ENCODE results near the gene MPG.

The MPG gene

GRCh38 chr16:129075-129474, 51.0 kb downstream of the MPG start:
- no peaks in the 10 kb centered on the region for H3K4me1 ChIP-seq (ENCODE audit: insufficient read depth, low read length)
- peaks cover 2% of the 10 kb centered on the region for H3K9me3 ChIP-seq (ENCODE audit: low read length)
- H3K4me3 ChIP-seq (ENCODE audit: low read length), result no peak overlapping the region
- no peak overlapping the region for H2AFZ ChIP-seq (ENCODE audit: low read depth, low read length)
- no peaks in the 10 kb centered on the region for H3K27me3 ChIP-seq (ENCODE audit: insufficient read depth, low read length)
- H3K36me3 ChIP-seq (ENCODE audit: insufficient read depth, low read length), result no peaks in the 10 kb centered on the region

- Histone ChIP-seq H3K9me3 (ENCODE audit: low read length) (peaks cover 2% of the 10 kb centered on the region), H3K27me3 (ENCODE audit: insufficient read depth, low read length) (no peaks in the 10 kb centered on the region), H3K36me3 (ENCODE audit: insufficient read depth, low read length) (no peaks in the 10 kb centered on the region)
Observed at GRCh38 chr16:130533-131173, 52.6 kb downstream of the MPG start.

DNA sequence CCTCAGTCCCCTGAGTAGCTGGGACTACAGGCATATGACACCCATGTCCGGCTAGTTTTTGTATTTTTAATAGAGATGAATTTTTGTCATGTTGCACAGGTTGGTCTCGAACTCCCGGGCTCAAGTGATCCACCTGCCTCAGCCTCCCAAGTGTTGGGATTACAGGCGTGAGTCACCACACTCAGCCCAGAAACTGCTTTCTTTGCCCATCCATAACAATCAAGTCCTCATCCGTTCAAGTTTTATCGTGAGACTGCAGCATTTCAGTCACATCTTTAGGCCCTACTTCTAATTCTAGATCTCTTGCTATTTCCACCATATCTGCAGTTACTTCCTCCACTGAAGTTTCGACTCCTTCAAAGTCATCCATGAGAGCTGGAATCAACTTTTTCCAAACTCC, 54.1 kb downstream of the MPG start:
- Histone ChIP-seq H3K9me3 (ENCODE audit: low read length) (peaks cover 2% of the 10 kb centered on the region), H3K4me1 (ENCODE audit: insufficient read depth, low read length) (no peaks in the 10 kb centered on the region), H3K36me3 (ENCODE audit: insufficient read depth, low read length) (no peaks in the 10 kb centered on the region), H2AFZ (ENCODE audit: low read depth, low read length) (no peak overlapping the region), H3K4me3 (ENCODE audit: low read length) (no peak overlapping the region), H3K27me3 (ENCODE audit: insufficient read depth, low read length) (no peaks in the 10 kb centered on the region)

More at GRCh38 chr16:130533-131173, 52.6 kb downstream of the MPG start:
- no peak overlapping the region for H2AFZ ChIP-seq (ENCODE audit: low read depth, low read length)
- H3K4me3 ChIP-seq (ENCODE audit: low read length), result no peak overlapping the region
- no peaks in the 10 kb centered on the region for H3K4me1 ChIP-seq (ENCODE audit: insufficient read depth, low read length)

DNA sequence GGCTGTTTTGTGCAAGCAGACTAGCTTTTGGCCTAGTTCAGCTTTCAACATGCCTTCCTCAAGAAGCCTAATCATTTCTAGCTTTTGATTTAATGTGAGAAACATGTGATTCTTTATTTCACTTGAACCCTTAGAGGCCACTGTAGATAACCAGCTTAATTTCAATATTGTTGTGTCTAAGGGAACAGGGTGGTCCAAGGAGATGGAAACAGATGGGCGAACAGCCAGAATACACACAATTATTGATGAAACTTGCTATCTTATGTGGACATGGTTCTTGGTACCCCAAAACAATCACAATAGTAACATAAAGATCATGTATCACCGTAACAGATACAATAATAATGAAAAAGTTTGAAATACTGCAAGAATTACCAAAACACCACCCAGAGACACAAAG, 55.7 kb downstream of the MPG start:
- H3K4me3 ChIP-seq (ENCODE audit: low read length), result no peak overlapping the region
- no peaks in the 10 kb centered on the region for H3K27me3 ChIP-seq (ENCODE audit: insufficient read depth, low read length)
- peaks cover 2% of the 10 kb centered on the region for H3K9me3 ChIP-seq (ENCODE audit: low read length)
- H3K4me1 ChIP-seq (ENCODE audit: insufficient read depth, low read length), result no peaks in the 10 kb centered on the region
- no peaks in the 10 kb centered on the region for H3K36me3 ChIP-seq (ENCODE audit: insufficient read depth, low read length)
- H2AFZ ChIP-seq (ENCODE audit: low read depth, low read length), result no peak overlapping the region

Data from neuron (in vitro differentiated cells).